ENCODE results near the gene SPTSSB.

Gene SPTSSB

GRCh38 chr3:161400650-161401049 is 29.3 kb upstream of the SPTSSB start:
- no peak for TF ChIP-seq CTCF (IDR thresholded peaks at IDR 0.05; ENCODE audit: insufficient read depth, low read length, poor library complexity, severe bottlenecking)
- DNase-seq (ENCODE audit: extremely low read depth, insufficient read length) = no peak
- no peak overlapping the region for H3K4me3 ChIP-seq (replicated peaks; ENCODE audit: low read depth, low read length)

GRCh38 chr3:161395115-161396012 is 24.0 kb upstream of the SPTSSB start:
- TF ChIP-seq CTCF (IDR thresholded peaks at IDR 0.05; ENCODE audit: insufficient read depth, low read length, poor library complexity, severe bottlenecking) = no peak
- no peak for DNase-seq (ENCODE audit: extremely low read depth, insufficient read length)
- H3K36me3 ChIP-seq (ENCODE audit: control insufficient read depth, insufficient read depth, low read length) = no peaks in the 10 kb centered on the region
- H3K27me3 ChIP-seq (replicated peaks; ENCODE audit: control insufficient read depth, insufficient read depth, low read length) = no peaks in the 10 kb centered on the region; the same call in 1 of the 2 replicates
- H3K4me3 ChIP-seq (replicated peaks; ENCODE audit: low read depth, low read length) = no peak overlapping the region

More at GRCh38 chr3:161400650-161401049, 29.3 kb upstream of the SPTSSB start:
- Histone ChIP-seq H3K36me3 (ENCODE audit: control insufficient read depth, insufficient read depth, low read length) (no peaks in the 10 kb centered on the region), H3K27me3 (replicated peaks; ENCODE audit: control insufficient read depth, insufficient read depth, low read length) (no peaks in the 10 kb centered on the region; the same call in 1 of the 2 replicates)

- TF ChIP-seq CTCF (IDR thresholded peaks at IDR 0.05; ENCODE audit: insufficient read depth, low read length, poor library complexity, severe bottlenecking) = no peak
- Histone ChIP-seq H3K27me3 (replicated peaks; ENCODE audit: control insufficient read depth, insufficient read depth, low read length) (no peaks in the 10 kb centered on the region; the same call in 1 of the 2 replicates), H3K36me3 (ENCODE audit: control insufficient read depth, insufficient read depth, low read length) (no peaks in the 10 kb centered on the region), H3K4me3 (replicated peaks; ENCODE audit: low read depth, low read length) (no peak overlapping the region)
- peak; percentile 37 for DNase-seq (ENCODE audit: extremely low read depth, insufficient read length)
Measured at GRCh38 chr3:161393803-161394202, 22.5 kb upstream of the SPTSSB start.

DNA sequence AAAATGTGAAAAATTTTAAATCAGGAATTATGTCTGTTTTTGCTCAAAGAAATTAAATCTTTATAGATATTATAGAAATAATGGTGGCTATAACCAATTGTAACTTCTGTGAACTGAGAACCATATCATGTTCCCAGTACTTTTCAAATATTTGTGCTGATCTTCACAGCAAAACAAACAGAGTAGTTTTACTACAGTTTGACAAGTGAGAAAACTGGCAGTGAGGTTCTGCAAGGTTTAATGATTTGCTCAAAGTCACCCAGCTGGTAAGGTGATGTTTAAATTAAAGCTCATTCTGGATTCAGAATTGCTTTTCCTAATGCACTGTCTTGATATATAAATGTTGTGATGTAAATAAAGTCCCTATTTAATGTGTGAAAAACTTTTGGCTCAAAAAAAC is 22.0 kb upstream of the SPTSSB start:
- DNase-seq (ENCODE audit: extremely low read depth, insufficient read length) = no peak
- no peaks in the 10 kb centered on the region for H3K36me3 ChIP-seq (ENCODE audit: control insufficient read depth, insufficient read depth, low read length)
- no peaks in the 10 kb centered on the region; the same call in 1 of the 2 replicates for H3K27me3 ChIP-seq (replicated peaks; ENCODE audit: control insufficient read depth, insufficient read depth, low read length)
- no peak for TF ChIP-seq CTCF (IDR thresholded peaks at IDR 0.05; ENCODE audit: insufficient read depth, low read length, poor library complexity, severe bottlenecking)
- H3K4me3 ChIP-seq (replicated peaks; ENCODE audit: low read depth, low read length) = no peak overlapping the region

DNA sequence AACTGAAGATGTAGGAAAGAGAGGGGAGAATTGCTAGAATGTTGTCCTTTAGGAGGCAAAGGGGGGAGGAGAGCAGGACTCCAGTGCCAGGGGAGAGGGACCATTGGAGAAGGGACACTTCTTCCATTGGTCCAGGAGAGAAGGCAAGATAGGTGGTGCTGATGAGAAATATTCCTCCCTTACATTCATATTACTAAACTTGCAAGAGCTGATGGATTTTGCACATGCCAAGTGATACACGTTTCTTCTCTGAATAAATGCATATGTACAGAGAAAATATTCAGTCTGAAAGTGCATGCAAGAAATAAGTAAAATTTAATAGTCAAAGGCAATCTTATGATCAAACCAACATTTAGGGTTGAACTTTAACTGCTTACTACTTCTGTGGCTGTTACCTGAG is 21.5 kb upstream of the SPTSSB start:
- no peak for TF ChIP-seq CTCF (IDR thresholded peaks at IDR 0.05; ENCODE audit: insufficient read depth, low read length, poor library complexity, severe bottlenecking)
- no peaks in the 10 kb centered on the region for H3K36me3 ChIP-seq (ENCODE audit: control insufficient read depth, insufficient read depth, low read length)
- no peaks in the 10 kb centered on the region; the same call in 1 of the 2 replicates for H3K27me3 ChIP-seq (replicated peaks; ENCODE audit: control insufficient read depth, insufficient read depth, low read length)
- DNase-seq (ENCODE audit: extremely low read depth, insufficient read length) = no peak
- H3K4me3 ChIP-seq (replicated peaks; ENCODE audit: low read depth, low read length) = no peak overlapping the region
